Neural progenitor cell (in vitro differentiated cells): Measurements from ENCODE around the gene GSTM4.

Source experiments
- EZH2 ChIP-seq: fragments of 200-600 bp; sonication (generic); IDR thresholded peaks from 2 replicates; pipeline ENCODE4 v1.6.1; 2017; ENCODE audit warnings: antibody characterized with exemption, mild to moderate bottlenecking, moderate library complexity
- TF ChIP-seq, protein P1 (sequence below): fragments of 200-600 bp; sonication (generic); IDR thresholded peaks from 2 replicates; pipeline ENCODE4 v1.5.1; 2017; ENCODE audit warnings: antibody characterized with exemption, mild to moderate bottlenecking

DNA sequence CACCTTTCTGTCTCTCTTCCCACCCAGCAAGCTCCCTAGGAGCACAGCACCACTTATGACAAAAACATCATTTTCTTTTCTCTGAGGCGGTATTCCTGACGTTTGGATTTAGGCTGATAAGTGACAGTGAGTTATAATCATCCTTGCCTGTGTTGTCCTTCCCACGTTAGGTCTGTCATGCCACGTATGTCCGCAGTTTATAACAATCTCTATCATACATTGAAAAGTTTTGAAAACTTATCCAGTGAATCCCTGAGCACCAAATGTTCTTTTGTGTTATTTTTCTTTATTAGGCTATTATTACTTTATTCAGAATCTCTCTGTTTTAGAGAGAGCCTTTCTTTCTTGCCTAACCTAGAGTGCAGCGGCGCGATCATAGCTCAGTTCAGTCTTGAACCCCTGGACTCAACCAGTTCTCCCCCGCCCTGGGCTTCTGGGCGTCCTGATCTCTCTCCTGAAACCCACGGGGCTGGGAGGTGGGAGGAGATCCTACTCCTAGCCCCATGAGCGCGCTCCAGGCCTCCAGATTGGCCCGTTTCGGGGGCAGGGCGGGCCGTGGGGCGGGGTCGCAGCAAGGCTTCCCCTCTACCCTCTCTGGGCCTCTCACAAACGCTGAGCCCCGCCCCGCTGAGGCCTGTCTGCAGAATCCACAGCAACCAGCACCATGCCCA is 11.7 kb downstream of the GSTM4 start, which contains the start of gene GSTM2:
- no peak for TF ChIP-seq EZH2
- TF ChIP-seq, protein P1, sequence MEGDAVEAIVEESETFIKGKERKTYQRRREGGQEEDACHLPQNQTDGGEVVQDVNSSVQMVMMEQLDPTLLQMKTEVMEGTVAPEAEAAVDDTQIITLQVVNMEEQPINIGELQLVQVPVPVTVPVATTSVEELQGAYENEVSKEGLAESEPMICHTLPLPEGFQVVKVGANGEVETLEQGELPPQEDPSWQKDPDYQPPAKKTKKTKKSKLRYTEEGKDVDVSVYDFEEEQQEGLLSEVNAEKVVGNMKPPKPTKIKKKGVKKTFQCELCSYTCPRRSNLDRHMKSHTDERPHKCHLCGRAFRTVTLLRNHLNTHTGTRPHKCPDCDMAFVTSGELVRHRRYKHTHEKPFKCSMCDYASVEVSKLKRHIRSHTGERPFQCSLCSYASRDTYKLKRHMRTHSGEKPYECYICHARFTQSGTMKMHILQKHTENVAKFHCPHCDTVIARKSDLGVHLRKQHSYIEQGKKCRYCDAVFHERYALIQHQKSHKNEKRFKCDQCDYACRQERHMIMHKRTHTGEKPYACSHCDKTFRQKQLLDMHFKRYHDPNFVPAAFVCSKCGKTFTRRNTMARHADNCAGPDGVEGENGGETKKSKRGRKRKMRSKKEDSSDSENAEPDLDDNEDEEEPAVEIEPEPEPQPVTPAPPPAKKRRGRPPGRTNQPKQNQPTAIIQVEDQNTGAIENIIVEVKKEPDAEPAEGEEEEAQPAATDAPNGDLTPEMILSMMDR, result no peak
